PFSK-1 (cell line): ENCODE results near the gene TEDC2.

ENCODE experiments used
- POLR2AphosphoS5 ChIP-seq: IDR thresholded peaks from 2 replicates; pipeline ENCODE4 v1.6.1; 2012; ENCODE audit warnings: low read depth, mild to moderate bottlenecking, control low read depth, low read length, moderate library complexity
- SIN3A ChIP-seq: IDR thresholded peaks from 2 replicates; pipeline ENCODE4 v1.6.1; 2012; ENCODE audit warnings: mild to moderate bottlenecking, low read length, moderate library complexity, borderline replicate concordance; ENCODE audit not compliant: insufficient read depth
- TF ChIP-seq, protein P1 (sequence below), 2 experiments: IDR thresholded peaks; 2 replicates each; pipeline versions ENCODE4 v1.6.1 to v1.8.0; 2011 to 2012; ENCODE audit warnings: low read depth in 2 of 2, low read length in 2 of 2, control low read depth in 1 of 2, inconsistent platforms in 1 of 2, mild to moderate bottlenecking in 1 of 2, moderate library complexity in 1 of 2; ENCODE audit not compliant: insufficient read depth in 1 of 2

DNA sequence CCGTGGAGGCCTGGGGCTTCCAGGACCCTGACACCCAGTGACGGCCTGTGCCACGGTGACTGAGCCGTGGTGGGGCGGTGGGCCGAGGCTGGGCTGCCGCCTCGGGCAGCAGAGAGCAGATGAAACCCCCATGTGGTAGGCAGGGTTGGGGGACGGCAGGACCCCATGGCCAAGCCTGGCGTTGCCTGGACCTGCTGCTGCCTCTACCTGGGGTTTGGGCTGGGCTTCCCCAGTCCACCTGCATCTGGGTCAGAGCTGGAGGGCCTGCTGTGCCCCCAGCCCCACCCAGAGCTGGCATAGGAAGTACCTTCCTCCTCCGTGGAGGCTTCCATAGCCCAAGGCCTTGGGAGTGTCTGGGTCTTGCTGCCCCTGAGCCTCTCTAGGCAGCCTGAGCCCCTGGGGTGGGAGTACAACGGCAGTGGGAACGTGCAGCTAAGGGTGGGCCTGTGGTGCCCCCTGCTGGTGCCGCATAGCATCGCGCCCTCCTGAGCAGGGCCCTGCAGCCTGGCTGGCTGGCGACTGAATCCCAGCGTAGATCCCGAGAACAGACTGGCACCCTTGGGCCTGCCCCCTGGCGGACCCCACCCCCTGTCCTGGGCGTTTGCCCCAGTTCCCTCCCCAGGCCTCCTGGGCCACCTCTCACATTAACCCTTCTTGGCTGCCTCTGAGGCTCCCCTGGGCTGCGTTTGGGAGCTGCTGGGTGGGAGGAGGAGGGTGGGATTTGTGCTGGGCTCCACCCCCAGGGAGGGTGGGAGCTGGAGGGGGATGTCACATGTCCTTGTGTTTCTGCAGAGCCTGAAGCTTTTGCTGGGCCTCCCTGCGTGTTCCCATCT lies 41.2 kb downstream of the TEDC2 start:
- TF ChIP-seq POLR2AphosphoS5 (no peak), SIN3A (no peak)
- TF ChIP-seq, protein P1, sequence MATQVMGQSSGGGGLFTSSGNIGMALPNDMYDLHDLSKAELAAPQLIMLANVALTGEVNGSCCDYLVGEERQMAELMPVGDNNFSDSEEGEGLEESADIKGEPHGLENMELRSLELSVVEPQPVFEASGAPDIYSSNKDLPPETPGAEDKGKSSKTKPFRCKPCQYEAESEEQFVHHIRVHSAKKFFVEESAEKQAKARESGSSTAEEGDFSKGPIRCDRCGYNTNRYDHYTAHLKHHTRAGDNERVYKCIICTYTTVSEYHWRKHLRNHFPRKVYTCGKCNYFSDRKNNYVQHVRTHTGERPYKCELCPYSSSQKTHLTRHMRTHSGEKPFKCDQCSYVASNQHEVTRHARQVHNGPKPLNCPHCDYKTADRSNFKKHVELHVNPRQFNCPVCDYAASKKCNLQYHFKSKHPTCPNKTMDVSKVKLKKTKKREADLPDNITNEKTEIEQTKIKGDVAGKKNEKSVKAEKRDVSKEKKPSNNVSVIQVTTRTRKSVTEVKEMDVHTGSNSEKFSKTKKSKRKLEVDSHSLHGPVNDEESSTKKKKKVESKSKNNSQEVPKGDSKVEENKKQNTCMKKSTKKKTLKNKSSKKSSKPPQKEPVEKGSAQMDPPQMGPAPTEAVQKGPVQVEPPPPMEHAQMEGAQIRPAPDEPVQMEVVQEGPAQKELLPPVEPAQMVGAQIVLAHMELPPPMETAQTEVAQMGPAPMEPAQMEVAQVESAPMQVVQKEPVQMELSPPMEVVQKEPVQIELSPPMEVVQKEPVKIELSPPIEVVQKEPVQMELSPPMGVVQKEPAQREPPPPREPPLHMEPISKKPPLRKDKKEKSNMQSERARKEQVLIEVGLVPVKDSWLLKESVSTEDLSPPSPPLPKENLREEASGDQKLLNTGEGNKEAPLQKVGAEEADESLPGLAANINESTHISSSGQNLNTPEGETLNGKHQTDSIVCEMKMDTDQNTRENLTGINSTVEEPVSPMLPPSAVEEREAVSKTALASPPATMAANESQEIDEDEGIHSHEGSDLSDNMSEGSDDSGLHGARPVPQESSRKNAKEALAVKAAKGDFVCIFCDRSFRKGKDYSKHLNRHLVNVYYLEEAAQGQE (IDR thresholded peaks at IDR 0.05; ENCODE audit: insufficient read depth in 1 of 2, low read depth in 2 of 2, low read length in 2 of 2) = no peak
